Measurements from ENCODE around the gene TRPV2.
A peak's percentile ranks its signal among the peaks of the same experiment; 100 is the strongest.
"Not testable (repeated sequence)": the region's sequence is repeated elsewhere in the genome, so short reads cannot be mapped to it uniquely, and the experiment has no call there.

The TRPV2 gene

DNA sequence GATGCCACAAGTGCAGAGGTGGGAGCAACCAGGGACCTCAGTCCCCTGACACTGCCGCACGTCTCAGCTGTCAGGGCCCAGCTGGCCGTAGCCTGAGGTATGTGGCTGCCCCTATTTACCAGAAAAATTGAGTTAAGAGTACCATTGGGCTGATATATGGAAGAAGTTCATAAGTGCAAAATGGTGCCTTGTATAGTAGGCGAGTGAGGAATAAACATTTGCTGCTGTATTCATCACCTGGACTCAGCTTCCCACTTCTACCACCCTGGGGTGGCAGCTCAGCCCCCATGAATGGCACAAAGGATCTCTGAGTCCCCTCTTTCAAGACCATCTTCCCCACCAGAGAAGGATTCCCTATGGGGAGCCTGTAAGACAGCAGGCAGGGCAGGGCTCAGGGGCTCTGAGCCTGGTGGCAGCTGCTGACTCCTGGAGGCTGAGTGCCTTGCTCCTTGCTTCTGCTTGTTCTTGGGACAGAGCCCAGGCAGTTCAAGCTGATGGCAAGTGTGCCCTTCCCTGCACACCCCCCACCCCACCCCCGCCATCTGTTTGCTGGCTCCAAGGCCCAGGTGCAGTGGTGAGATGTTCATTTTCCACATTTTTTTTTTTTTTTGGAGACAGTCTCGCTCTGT, 29.0 kb downstream of the TRPV2 start:
- TF ChIP-seq SUZ12 (IDR thresholded peaks at IDR 0.05; ENCODE audit: extremely low read depth, insufficient read depth, insufficient read length) (no peak), YY1 (IDR thresholded peaks at IDR 0.05; ENCODE audit: insufficient read depth, insufficient read length) (no peak), ZNF274 (IDR thresholded peaks at IDR 0.05; ENCODE audit: low read depth, low read length) (no peak)
- Histone ChIP-seq H3K4me3 (ENCODE audit: insufficient read length, low read depth) (no peak overlapping the region), H3K4me1 (ENCODE audit: insufficient read depth, insufficient read length) (peaks cover 20% of the 10 kb centered on the region), H3K9me3 (ENCODE audit: insufficient read depth, low read length) (no peaks in the 10 kb centered on the region), H3K27me3 (ENCODE audit: insufficient read depth, insufficient read length) (no peaks in the 10 kb centered on the region), H3K36me3 (ENCODE audit: insufficient read depth, insufficient read length, low read length) (peaks cover 90% of the 10 kb centered on the region), H3K9ac (ENCODE audit: insufficient read length, low read depth) (peak overlapping the region; percentile 70)
- DNase-seq (ENCODE audit: low read depth, low spot score): no peak

DNA sequence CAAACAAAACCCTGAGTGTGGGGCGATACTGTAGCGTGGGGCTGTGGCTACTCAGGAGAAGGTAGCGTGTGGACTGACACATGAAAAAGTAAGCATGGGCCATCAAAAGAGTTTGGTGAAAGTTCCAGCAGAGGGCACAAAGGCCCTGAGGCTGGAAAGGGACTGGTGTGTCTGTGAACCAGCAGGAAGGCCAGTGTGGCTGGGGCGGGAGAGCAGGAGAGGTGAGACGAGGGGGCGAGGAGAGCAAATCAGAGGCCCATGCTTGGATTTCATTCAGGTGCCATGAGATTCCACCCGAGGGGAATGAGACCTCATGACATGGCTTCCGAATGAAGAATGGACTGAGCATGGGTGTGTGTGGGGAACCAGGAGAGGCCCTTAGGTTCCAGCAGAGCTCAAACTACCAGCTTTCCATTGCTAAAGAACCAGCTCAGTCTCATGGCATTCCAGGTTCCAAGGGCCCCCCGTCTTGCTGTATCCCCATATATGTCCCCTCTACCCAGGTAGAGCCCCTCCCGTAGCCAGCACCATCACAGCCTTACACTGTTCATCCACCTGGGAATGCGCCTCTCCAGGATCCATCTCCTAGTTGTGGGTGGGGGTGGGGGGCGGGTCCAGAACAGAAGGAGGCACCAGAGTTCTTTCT, 31.1 kb downstream of the TRPV2 start:
- H3K9me3 ChIP-seq (ENCODE audit: insufficient read depth, low read length): no peaks in the 10 kb centered on the region
- TF ChIP-seq SUZ12 (IDR thresholded peaks at IDR 0.05; ENCODE audit: extremely low read depth, insufficient read depth, insufficient read length) (no peak), ZNF274 (IDR thresholded peaks at IDR 0.05; ENCODE audit: low read depth, low read length) (no peak)
- no peaks in the 10 kb centered on the region for H3K27me3 ChIP-seq (ENCODE audit: insufficient read depth, insufficient read length)
- DNase-seq (ENCODE audit: low read depth, low spot score): no peak
- peaks cover 80% of the 10 kb centered on the region for H3K36me3 ChIP-seq (ENCODE audit: insufficient read depth, insufficient read length, low read length)
- H3K4me3 ChIP-seq (ENCODE audit: insufficient read length, low read depth): no peak overlapping the region
- peaks cover 20% of the 10 kb centered on the region for H3K4me1 ChIP-seq (ENCODE audit: insufficient read depth, insufficient read length)
- H3K9ac ChIP-seq (ENCODE audit: insufficient read length, low read depth): peak overlapping the region; percentile 17

DNA sequence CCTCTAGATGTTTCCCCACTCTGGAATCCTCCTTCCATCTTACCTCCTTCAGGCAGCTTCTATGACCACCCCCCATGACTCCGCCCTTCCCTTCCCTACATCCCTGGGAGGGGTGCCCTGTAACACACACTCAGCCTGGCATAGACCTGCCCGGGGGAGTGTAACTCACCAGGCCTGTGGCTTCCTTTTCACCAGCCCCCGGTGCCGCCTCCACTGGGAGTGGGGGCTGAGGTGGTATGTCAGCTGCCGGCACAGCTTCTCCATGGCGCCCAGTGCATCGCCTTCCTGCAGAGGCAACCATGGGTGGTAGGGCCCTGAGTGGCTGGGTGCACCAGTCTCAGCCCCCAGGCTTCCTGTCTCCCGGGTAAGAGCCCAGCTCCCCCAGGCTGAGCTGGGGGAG, 32.3 kb downstream of the TRPV2 start:
- H3K9me3 ChIP-seq (ENCODE audit: insufficient read depth, low read length): no peaks in the 10 kb centered on the region
- peak overlapping the region; percentile 32 for H3K9ac ChIP-seq (ENCODE audit: insufficient read length, low read depth)
- no peaks in the 10 kb centered on the region for H3K27me3 ChIP-seq (ENCODE audit: insufficient read depth, insufficient read length)
- no peak for DNase-seq (ENCODE audit: low read depth, low spot score)
- peaks cover 68% of the 10 kb centered on the region for H3K36me3 ChIP-seq (ENCODE audit: insufficient read depth, insufficient read length, low read length)
- no peak overlapping the region for H3K4me3 ChIP-seq (ENCODE audit: insufficient read length, low read depth)
- TF ChIP-seq YY1 (IDR thresholded peaks at IDR 0.05; ENCODE audit: insufficient read depth, insufficient read length) (no peak), SUZ12 (IDR thresholded peaks at IDR 0.05; ENCODE audit: extremely low read depth, insufficient read depth, insufficient read length) (no peak), ZNF274 (IDR thresholded peaks at IDR 0.05; ENCODE audit: low read depth, low read length) (no peak)
- H3K4me1 ChIP-seq (ENCODE audit: insufficient read depth, insufficient read length): peaks cover 20% of the 10 kb centered on the region

DNA sequence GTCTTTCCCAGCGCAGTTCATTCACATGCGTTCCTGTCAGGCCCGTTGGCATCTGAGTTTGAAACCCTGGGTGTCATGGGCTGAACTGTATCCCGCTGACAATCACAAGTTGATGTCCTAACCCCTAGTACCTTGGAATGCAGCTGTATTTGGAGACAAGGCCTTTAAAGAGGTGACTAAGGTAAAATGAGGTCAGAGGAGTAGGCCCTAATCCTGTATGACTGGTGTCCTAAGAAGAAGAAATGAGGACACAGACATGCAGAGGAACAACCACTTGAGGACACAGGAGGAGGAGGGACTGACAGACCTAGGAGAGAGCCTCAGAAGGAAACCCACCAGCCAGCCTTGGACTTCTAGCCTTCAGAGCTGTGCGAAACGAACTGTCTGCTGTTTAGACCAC, 33.1 kb downstream of the TRPV2 start:
- DNase-seq (ENCODE audit: low read depth, low spot score): no peak
- H3K27me3 ChIP-seq (ENCODE audit: insufficient read depth, insufficient read length): no peaks in the 10 kb centered on the region
- H3K4me3 ChIP-seq (ENCODE audit: insufficient read length, low read depth): no peak overlapping the region
- no peak for TF ChIP-seq YY1 (IDR thresholded peaks at IDR 0.05; ENCODE audit: insufficient read depth, insufficient read length)
- no peak for TF ChIP-seq ZNF274 (IDR thresholded peaks at IDR 0.05; ENCODE audit: low read depth, low read length)
- TF ChIP-seq SUZ12 (IDR thresholded peaks at IDR 0.05; ENCODE audit: extremely low read depth, insufficient read depth, insufficient read length): no peak
- peaks cover 60% of the 10 kb centered on the region for H3K36me3 ChIP-seq (ENCODE audit: insufficient read depth, insufficient read length, low read length)
- H3K9me3 ChIP-seq (ENCODE audit: insufficient read depth, low read length): no peaks in the 10 kb centered on the region
- H3K4me1 ChIP-seq (ENCODE audit: insufficient read depth, insufficient read length): peaks cover 20% of the 10 kb centered on the region
- no peak overlapping the region for H3K9ac ChIP-seq (ENCODE audit: insufficient read length, low read depth)

DNA sequence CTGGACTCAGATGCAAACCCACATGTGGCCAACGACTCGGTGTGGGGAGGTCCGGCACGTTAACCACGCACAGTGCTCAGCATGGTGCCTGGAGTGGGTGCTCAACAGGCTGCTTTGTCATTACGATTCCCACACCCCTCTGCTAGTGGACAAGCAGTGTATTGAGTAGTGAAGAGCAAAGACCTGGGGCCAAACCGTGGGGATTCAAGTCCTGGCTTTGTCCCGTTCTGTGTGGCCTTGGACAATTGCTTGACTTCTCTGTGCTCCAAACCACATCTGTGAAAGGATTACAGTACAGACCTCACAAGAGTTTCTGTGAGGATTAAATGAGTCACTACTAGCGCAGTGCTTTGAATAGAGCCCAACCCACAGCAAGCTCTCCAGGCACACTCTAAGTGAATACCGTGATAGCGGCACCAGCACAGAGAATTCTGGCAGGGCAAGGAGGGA, 33.8 kb downstream of the TRPV2 start:
- Histone ChIP-seq H3K4me3 (ENCODE audit: insufficient read length, low read depth) (no peak overlapping the region), H3K4me1 (ENCODE audit: insufficient read depth, insufficient read length) (peaks cover 14% of the 10 kb centered on the region), H3K27me3 (ENCODE audit: insufficient read depth, insufficient read length) (no peaks in the 10 kb centered on the region), H3K36me3 (ENCODE audit: insufficient read depth, insufficient read length, low read length) (peaks cover 53% of the 10 kb centered on the region), H3K9me3 (ENCODE audit: insufficient read depth, low read length) (no peaks in the 10 kb centered on the region), H3K9ac (ENCODE audit: insufficient read length, low read depth) (peak overlapping the region; percentile 8)
- no peak for TF ChIP-seq SUZ12 (IDR thresholded peaks at IDR 0.05; ENCODE audit: extremely low read depth, insufficient read depth, insufficient read length)
- no peak for TF ChIP-seq YY1 (IDR thresholded peaks at IDR 0.05; ENCODE audit: insufficient read depth, insufficient read length)
- TF ChIP-seq ZNF274 (IDR thresholded peaks at IDR 0.05; ENCODE audit: low read depth, low read length): no peak
- no peak for DNase-seq (ENCODE audit: low read depth, low spot score)

DNA sequence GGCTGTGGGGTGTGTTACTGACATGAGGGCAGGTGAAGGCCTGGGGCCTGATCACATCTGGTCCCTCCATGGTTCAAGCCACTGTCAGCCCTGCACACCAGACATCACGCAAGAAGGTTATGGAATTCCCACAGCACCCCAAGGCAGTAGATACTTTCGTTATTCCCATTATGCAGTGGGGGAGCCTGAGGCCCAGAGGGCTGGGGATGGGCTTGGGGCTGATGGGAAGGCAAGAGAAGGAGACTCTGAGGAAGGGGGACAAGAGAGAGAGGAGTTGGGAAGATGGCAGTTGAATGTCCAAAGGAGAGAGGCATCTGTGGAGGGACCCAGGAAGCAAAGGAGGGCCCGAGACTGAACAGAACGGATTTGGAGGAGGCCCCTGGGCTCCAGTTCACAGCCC, 34.7 kb downstream of the TRPV2 start:
- TF ChIP-seq YY1 (IDR thresholded peaks at IDR 0.05; ENCODE audit: insufficient read depth, insufficient read length): no peak
- no peak for TF ChIP-seq SUZ12 (IDR thresholded peaks at IDR 0.05; ENCODE audit: extremely low read depth, insufficient read depth, insufficient read length)
- no peak for TF ChIP-seq ZNF274 (IDR thresholded peaks at IDR 0.05; ENCODE audit: low read depth, low read length)
- H3K36me3 ChIP-seq (ENCODE audit: insufficient read depth, insufficient read length, low read length): peaks cover 47% of the 10 kb centered on the region
- DNase-seq (ENCODE audit: low read depth, low spot score): no peak
- H3K27me3 ChIP-seq (ENCODE audit: insufficient read depth, insufficient read length): no peaks in the 10 kb centered on the region
- peaks cover 11% of the 10 kb centered on the region for H3K4me1 ChIP-seq (ENCODE audit: insufficient read depth, insufficient read length)
- H3K9me3 ChIP-seq (ENCODE audit: insufficient read depth, low read length): no peaks in the 10 kb centered on the region
- H3K4me3 ChIP-seq (ENCODE audit: insufficient read length, low read depth): no peak overlapping the region
- H3K9ac ChIP-seq (ENCODE audit: insufficient read length, low read depth): no peak overlapping the region

DNA sequence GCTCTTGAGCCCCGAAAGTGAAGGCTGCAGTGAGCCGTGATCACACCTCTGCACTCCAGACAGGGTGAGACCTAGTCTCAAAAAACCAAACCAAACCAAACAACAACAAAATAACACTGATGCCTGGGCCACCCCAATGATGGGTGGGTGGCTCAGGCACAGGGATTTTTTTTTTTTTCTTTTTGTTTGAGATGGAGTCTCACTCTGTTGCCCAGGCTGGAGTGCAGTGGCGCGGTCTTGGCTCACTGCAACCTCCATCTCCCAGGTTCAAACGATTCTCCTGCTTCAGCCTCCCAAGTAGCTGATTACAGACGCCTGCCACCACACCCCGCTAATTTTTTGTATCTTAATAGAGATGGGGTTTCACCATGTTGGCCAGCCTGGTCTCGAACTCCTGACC, 36.9 kb downstream of the TRPV2 start:
- not testable (repeated sequence) for H3K9ac ChIP-seq (ENCODE audit: insufficient read length, low read depth); DNase-seq (ENCODE audit: low read depth, low spot score); H3K9me3 ChIP-seq (ENCODE audit: insufficient read depth, low read length); H3K4me1 ChIP-seq (ENCODE audit: insufficient read depth, insufficient read length); H3K27me3 ChIP-seq (ENCODE audit: insufficient read depth, insufficient read length); H3K4me3 ChIP-seq (ENCODE audit: insufficient read length, low read depth)
- H3K36me3 ChIP-seq (ENCODE audit: insufficient read depth, insufficient read length, low read length): peaks cover 37% of the 10 kb centered on the region

Measured in NT2/D1 (cell line).